Esophagus squamous epithelium (tissue), 5 donors: Measurements from ENCODE around the gene TLN1. TPM values are rescaled to one million over a fixed set of nuclear protein-coding genes. Genes with fewer than 3 reads are reported as not detected.

Experiments used
- DNase-seq: peaks from one replicate; lab custom pipeline; 2025; lab: John Stamatoyannopoulos, UW
- H3K27ac ChIP-seq, 4 donors: fragments of 200-600 bp; sonication (generic); one replicate each; pipeline ENCODE4 v1.5.1; 2016 to 2019; ENCODE audit warnings: mild to moderate bottlenecking in 1 of 4
- H3K27me3 ChIP-seq, 4 donors: fragments of 200-600 bp; sonication (generic); 1 replicate in 3 of 4; 2 replicates in 1 of 4; pipeline versions ENCODE4 v1.5.1 to v1.6.0; 2017 to 2021; ENCODE audit warnings: antibody characterized with exemption in 1 of 4
- H3K36me3 ChIP-seq, 3 donors: fragments of 200-600 bp; sonication (generic); one replicate each; pipeline ENCODE4 v1.5.1; 2016 to 2019
- H3K4me1 ChIP-seq, 3 donors: fragments of 200-600 bp; sonication (generic); one replicate each; pipeline ENCODE4 v1.5.1; 2017 to 2019
- H3K4me3 ChIP-seq, 4 donors: fragments of 200-600 bp; sonication (generic); 1 replicate in 3 of 4; 2 replicates in 1 of 4; pipeline ENCODE4 v1.5.1; 2016 to 2019; ENCODE audit warnings: mild to moderate bottlenecking in 2 of 4, moderate library complexity in 1 of 4
- H3K9me3 ChIP-seq, 3 donors: fragments of 200-600 bp; sonication (generic); one replicate each; pipeline ENCODE4 v1.5.1; 2016 to 2019
- POLR2A ChIP-seq, 4 donors: fragments of 450-650 bp; IDR thresholded peaks; one replicate each; pipeline ENCODE4 v1.6.1; 2017; ENCODE audit warnings: antibody characterized with exemption in 4 of 4, mild to moderate bottlenecking in 4 of 4, moderate library complexity in 3 of 4
- WGBS, 2 donors: methylation state at CpG; one replicate each; pipeline ENCODE4 v1.1.5; 2018; 5-methylcytosine and 5-hydroxymethylcytosine counted together
- intact Hi-C: fragments of 100-400 bp; cut with DNase I; formaldehyde crosslinking; loops from one replicate; pipeline ENCODE4 v1.15.0; 2022
- total RNA-seq, 4 donors: library from RNA; depleted of rRNA; stranded (reverse); fragments of >200 nt; gene quantifications; one replicate each; pipeline ENCODE4 v1.1.0, GENCODE V29; 2016
- TF ChIP-seq, protein P1 (sequence below), 6 experiments: fragments of 450-650 bp in 4 of 6; fragments of 200-600 bp in 2 of 6; sonication (generic) in 2 of 6; IDR thresholded peaks; one replicate each; pipeline ENCODE4 v1.5.1; 2016 to 2019; ENCODE audit warnings: antibody characterized with exemption in 6 of 6, mild to moderate bottlenecking in 4 of 6, moderate library complexity in 4 of 6
- donor health status: DM: yes; HTN: yes; CAD: no.

Gene TLN1
- total RNA-seq, 4 donors from 2014 or later, result 94.7 to 233 (median 112) TPM

DNA sequence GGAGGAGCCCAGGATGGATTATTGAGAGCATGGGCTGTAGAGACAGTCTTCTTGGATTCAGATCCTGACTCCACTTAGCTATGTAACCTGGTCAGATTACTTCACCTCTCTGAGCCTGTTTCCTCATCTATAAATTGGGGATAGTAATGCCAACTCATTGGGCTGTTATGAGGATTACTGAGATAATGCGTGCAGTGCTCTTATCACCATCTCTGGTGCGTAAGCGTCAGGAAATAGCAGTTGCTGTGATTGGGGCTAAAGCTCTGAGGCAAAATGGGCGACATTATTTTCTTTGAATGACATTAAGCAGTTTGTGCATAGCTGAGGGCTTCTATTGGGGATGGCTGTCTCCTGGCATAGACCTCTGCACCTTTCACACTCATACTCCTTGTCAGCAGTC, 23.1 kb upstream of the TLN1 start:
- no peak for DNase-seq
- Histone ChIP-seq H3K27ac (no peak overlapping the region), H3K4me1 (peaks cover 13 to 46% (median 26%) of the 10 kb centered on the region in 3 donors), H3K36me3 (peaks cover 15 to 54% (median 26%) of the 10 kb centered on the region in 3 donors), H3K27me3 (peaks cover 0 to 43% (median 0%) of the 10 kb centered on the region in 4 donors), H3K4me3 (no peak overlapping the region), H3K9me3 (no peaks in the 10 kb centered on the region)
- WGBS, 2 donors, result 96 to 100% methylated on average over 4 of the region's 4 CpGs
- TF ChIP-seq, protein P1, sequence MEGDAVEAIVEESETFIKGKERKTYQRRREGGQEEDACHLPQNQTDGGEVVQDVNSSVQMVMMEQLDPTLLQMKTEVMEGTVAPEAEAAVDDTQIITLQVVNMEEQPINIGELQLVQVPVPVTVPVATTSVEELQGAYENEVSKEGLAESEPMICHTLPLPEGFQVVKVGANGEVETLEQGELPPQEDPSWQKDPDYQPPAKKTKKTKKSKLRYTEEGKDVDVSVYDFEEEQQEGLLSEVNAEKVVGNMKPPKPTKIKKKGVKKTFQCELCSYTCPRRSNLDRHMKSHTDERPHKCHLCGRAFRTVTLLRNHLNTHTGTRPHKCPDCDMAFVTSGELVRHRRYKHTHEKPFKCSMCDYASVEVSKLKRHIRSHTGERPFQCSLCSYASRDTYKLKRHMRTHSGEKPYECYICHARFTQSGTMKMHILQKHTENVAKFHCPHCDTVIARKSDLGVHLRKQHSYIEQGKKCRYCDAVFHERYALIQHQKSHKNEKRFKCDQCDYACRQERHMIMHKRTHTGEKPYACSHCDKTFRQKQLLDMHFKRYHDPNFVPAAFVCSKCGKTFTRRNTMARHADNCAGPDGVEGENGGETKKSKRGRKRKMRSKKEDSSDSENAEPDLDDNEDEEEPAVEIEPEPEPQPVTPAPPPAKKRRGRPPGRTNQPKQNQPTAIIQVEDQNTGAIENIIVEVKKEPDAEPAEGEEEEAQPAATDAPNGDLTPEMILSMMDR (IDR thresholded peaks at IDR 0.05), result no peak
- TF ChIP-seq POLR2A (IDR thresholded peaks at IDR 0.05), result no peak
- intact Hi-C loops, result no loop called here

DNA sequence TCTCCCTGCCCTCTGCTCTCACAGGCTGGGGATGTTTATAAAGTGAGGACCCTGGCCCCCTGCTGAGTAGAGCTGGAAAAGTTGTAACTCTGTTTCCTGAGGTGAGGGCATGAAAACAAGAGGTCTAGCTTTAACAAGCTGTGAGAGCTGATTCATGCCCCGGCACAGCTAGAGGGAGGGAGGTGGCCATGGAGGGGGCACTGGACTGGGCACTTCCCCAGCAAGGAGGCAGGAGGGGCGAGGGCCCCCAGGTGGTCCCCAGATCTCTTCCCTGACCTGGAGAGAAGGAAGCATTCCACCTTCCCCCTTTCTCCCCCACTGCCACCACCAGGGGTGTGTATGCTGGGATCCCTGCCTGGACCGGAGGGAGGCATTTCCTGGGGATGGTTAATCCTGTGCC, 22.3 kb upstream of the TLN1 start, which contains the start of gene MSMP:
MSMP (minus strand) TSS at position 13 of the 400 bp plus-strand sequence. CDS start 147 bp downstream, outside the sequence.
- Histone ChIP-seq H3K36me3 (peaks cover 15 to 54% (median 26%) of the 10 kb centered on the region in 3 donors), H3K27ac (no peak within 1 kb of the TSS), H3K4me3 (no peak within 1 kb of the TSS), H3K9me3 (no peaks in the 10 kb centered on the region), H3K4me1 (peaks cover 17 to 51% (median 28%) of the 10 kb centered on the region in 3 donors), H3K27me3 (peaks cover 0 to 35% (median 0%) of the 10 kb centered on the region in 4 donors)
- 80% methylated on average over 1 of the region's 3 CpGs; no CpG with 5 or more reads in 1 of the 2 donors for WGBS, 2 donors
- DNase-seq, result no peak
- TF ChIP-seq, protein P1 (IDR thresholded peaks at IDR 0.05), result no peak
- no peak for TF ChIP-seq POLR2A (IDR thresholded peaks at IDR 0.05)
- intact Hi-C loops, result no loop called here

DNA sequence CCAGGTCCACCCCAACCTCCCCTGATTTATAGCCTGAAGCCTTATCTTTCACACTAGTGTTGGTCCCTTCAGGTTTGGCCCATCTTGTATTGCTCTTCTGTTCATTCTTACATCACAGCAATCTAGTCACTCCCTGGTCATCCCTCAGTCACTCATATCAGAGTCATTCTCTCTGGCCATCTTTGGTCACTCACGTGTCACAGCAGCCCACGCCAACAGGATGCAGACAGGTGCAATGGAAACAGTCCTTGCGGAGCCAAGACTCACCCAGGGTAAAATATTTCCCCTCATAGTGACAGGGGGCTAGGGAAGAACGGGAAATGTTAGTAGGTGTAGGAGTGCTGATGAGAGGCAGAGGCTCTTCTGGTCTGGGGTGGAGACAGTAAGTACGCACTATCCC, 21.5 kb upstream of the TLN1 start:
- no peak for DNase-seq
- Histone ChIP-seq H3K36me3 (peaks cover 15 to 54% (median 26%) of the 10 kb centered on the region in 3 donors), H3K4me3 (no peak overlapping the region), H3K4me1 (peaks cover 17 to 44% (median 28%) of the 10 kb centered on the region in 3 donors), H3K9me3 (no peaks in the 10 kb centered on the region), H3K27me3 (peaks cover 0 to 27% (median 0%) of the 10 kb centered on the region in 4 donors), H3K27ac (no peak overlapping the region)
- TF ChIP-seq, protein P1 (IDR thresholded peaks at IDR 0.05), result no peak
- TF ChIP-seq POLR2A (IDR thresholded peaks at IDR 0.05), result no peak
- 79 to 98% methylated on average over 5 of the region's 5 CpGs for WGBS, 2 donors
- intact Hi-C loops, result no loop called here

DNA sequence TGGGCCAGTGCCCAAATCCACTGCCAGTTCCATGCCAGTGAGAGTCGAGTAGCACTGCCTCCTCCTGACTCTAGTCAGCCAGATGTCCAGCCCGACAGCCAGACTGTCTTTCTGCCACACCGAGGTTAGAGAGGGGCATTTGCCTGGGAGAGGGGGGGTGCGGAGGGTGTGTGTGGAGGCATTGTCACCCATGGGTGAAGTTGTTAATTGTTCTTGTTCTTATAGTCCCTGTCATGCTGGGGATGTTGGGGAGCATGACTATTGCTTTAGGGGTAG, 18.2 kb upstream of the TLN1 start:
- no peak for DNase-seq
- peaks cover 15 to 49% (median 26%) of the 10 kb centered on the region in 3 donors for H3K36me3 ChIP-seq
- no peak for TF ChIP-seq POLR2A (IDR thresholded peaks at IDR 0.05)
- TF ChIP-seq, protein P1 (IDR thresholded peaks at IDR 0.05), result no peak
- H3K4me3 ChIP-seq, result peak overlapping the region in 3 of 4 donors; percentile 83 to 99 (median 92)
- intact Hi-C loops, result no loop called here
- no peaks in the 10 kb centered on the region for H3K9me3 ChIP-seq
- peaks cover 34 to 50% (median 34%) of the 10 kb centered on the region in 3 donors for H3K4me1 ChIP-seq
- 48 to 50% methylated on average over 3 to 4 of the region's 4 CpGs for WGBS, 2 donors
- peaks cover 0 to under 1% (median 0%) of the 10 kb centered on the region in 4 donors for H3K27me3 ChIP-seq
- H3K27ac ChIP-seq, result peak overlapping the region; percentile 90 to 97 (median 94)

DNA sequence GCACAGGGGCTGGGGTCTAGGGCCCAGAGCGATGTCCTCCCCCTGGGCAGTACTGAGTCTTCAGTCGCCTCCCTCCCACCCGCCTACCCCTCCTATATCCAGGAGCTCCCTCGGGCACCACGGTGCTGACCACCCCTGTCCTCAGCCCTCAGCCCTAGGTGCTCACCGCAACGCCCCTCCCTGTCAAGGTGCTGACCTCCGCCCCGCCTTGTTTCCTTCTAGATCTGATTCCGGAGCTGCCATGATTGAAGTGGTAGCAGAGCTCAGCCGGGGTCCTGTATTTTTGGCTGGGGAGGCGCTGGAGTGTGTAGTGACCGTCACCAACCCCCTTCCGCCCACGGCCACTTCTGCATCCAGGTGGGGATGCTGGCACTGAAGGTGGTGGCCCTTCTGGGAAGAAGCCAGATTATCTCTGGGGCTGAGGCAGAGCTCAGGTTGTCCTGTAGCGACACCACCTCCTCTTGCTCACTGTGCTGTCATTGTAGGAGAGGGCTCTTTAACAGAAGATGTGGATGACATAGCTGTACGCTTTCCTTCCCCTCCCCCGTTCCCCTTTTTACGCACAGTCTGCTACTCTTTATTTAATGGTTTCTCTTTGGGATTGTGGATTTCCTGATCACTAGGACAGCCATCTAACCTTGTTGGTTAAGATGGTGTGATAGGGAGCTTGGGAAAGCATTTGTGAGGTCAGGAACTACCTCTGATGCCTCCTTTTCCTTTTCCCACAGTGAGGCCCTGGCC, 17.7 kb upstream of the TLN1 start:
- peaks cover 34 to 55% (median 34%) of the 10 kb centered on the region in 3 donors for H3K4me1 ChIP-seq
- WGBS, 2 donors, result 0 to 4% methylated on average over 7 to 15 of the region's 19 CpGs

More for the DNA sequence above, 17.7 kb upstream of the TLN1 start:
- peak overlapping the region; percentile 90 to 97 (median 94) for H3K27ac ChIP-seq
- intact Hi-C loops, result no loop called here
- H3K9me3 ChIP-seq, result no peaks in the 10 kb centered on the region
- no peaks in the 10 kb centered on the region for H3K27me3 ChIP-seq
- H3K4me3 ChIP-seq, result peak overlapping the region; percentile 83 to 99 (median 90)
- TF ChIP-seq POLR2A (IDR thresholded peaks at IDR 0.05), result no peak
- TF ChIP-seq, protein P1 (IDR thresholded peaks at IDR 0.05), result no peak
- no peak for DNase-seq
- H3K36me3 ChIP-seq, result peaks cover 15 to 49% (median 26%) of the 10 kb centered on the region in 3 donors
